ENCODE data around the gene ICAM4. TPM values are rescaled to one million over a fixed set of nuclear protein-coding genes. Genes with fewer than 3 reads are reported as not detected.

Gene ICAM4
- total and polyA plus RNA-seq, 9 of the 15 experiments (the other 6 are each of a cell fraction or from before 2014, with no cell fraction given): 14.1 to 86.1 (median 29.6) TPM

DNA sequence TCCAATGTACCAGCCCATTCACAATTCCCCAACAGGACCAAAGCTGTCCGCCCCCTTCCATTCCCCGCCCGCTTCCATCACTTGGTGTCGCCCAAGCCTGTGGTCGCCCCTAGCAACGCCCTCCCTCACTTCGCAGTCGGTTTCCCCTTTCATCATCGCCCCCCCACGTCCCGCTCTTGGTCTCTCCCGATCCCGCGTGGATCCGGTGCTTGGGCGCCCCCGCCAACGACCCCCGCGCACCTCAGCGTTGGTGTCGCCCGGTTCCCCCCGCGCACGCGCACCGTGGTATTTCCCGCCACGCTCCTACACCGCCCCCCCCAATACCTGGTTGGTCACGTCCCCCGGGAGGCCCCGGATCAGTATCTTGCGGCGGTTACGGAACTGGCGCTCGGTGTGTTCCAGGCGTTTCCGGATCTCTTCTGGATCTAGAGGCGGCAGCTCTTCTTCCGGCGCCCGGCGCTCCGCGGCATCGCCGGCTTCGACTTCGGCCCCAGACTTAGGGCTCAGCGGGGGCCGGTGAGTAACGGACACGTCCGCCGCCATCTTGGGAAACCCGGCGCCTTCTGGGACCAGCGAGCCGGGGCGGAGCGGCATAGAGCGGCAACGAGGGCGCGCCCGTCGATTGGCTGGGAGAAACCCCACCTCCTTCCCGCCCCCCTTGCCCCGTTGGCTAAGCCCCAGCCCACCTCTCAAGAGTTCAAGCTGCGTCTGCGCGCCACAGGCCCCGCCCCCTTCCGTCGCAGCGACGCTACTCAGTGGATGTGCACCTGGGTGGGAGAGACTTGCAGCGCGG is 46.4 kb downstream of the ICAM4 start, which contains the start of gene RAVER1 (continued):
- TF ChIP-seq PRMT5 (CRISPR knock-in tag; IDR thresholded peaks at IDR 0.05) (peak; percentile 90), NEUROD1 (IDR thresholded peaks at IDR 0.05; ENCODE audit: borderline replicate concordance, low read depth, low read length, partially characterized antibody) (peak; percentile 2), ZNF77 (CRISPR knock-in tag; IDR thresholded peaks at IDR 0.05) (no peak), BCOR (IDR thresholded peaks at IDR 0.05) (peak; percentile 57), RFX1 (IDR thresholded peaks at IDR 0.05) (peak; percentile 95), CEBPB (tag; IDR thresholded peaks at IDR 0.05) (peak; percentile 35; the same call in 1 of the 2 replicates), MED1 (CRISPR knock-in tag; IDR thresholded peaks at IDR 0.05; ENCODE audit: borderline replicate concordance) (0 out of 2 replicates have a peak, but pooled peaks have one; percentile 78), TBP (optimal IDR thresholded peaks at IDR 0.05; ENCODE audit: low read depth, low read length) (peak; percentile 94), RREB1 (CRISPR knock-in tag; IDR thresholded peaks at IDR 0.05) (no peak), ARNT (IDR thresholded peaks at IDR 0.05) (no peak; a peak in 1 of 4 replicates)
- TF ChIP-seq, protein P1, sequence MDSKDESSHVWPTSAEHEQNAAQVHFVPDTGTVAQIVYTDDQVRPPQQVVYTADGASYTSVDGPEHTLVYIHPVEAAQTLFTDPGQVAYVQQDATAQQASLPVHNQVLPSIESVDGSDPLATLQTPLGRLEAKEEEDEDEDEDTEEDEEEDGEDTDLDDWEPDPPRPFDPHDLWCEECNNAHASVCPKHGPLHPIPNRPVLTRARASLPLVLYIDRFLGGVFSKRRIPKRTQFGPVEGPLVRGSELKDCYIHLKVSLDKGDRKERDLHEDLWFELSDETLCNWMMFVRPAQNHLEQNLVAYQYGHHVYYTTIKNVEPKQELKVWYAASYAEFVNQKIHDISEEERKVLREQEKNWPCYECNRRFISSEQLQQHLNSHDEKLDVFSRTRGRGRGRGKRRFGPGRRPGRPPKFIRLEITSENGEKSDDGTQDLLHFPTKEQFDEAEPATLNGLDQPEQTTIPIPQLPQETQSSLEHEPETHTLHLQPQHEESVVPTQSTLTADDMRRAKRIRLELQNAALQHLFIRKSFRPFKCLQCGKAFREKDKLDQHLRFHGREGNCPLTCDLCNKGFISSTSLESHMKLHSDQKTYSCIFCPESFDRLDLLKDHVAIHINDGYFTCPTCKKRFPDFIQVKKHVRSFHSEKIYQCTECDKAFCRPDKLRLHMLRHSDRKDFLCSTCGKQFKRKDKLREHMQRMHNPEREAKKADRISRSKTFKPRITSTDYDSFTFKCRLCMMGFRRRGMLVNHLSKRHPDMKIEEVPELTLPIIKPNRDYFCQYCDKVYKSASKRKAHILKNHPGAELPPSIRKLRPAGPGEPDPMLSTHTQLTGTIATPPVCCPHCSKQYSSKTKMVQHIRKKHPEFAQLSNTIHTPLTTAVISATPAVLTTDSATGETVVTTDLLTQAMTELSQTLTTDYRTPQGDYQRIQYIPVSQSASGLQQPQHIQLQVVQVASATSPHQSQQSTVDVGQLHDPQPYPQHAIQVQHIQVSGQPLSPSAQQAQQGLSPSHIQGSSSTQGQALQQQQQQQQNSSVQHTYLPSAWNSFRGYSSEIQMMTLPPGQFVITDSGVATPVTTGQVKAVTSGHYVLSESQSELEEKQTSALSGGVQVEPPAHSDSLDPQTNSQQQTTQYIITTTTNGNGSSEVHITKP (IDR thresholded peaks at IDR 0.05; ENCODE audit: partially characterized antibody): peak; percentile 99
- TF ChIP-seq, protein P2, sequence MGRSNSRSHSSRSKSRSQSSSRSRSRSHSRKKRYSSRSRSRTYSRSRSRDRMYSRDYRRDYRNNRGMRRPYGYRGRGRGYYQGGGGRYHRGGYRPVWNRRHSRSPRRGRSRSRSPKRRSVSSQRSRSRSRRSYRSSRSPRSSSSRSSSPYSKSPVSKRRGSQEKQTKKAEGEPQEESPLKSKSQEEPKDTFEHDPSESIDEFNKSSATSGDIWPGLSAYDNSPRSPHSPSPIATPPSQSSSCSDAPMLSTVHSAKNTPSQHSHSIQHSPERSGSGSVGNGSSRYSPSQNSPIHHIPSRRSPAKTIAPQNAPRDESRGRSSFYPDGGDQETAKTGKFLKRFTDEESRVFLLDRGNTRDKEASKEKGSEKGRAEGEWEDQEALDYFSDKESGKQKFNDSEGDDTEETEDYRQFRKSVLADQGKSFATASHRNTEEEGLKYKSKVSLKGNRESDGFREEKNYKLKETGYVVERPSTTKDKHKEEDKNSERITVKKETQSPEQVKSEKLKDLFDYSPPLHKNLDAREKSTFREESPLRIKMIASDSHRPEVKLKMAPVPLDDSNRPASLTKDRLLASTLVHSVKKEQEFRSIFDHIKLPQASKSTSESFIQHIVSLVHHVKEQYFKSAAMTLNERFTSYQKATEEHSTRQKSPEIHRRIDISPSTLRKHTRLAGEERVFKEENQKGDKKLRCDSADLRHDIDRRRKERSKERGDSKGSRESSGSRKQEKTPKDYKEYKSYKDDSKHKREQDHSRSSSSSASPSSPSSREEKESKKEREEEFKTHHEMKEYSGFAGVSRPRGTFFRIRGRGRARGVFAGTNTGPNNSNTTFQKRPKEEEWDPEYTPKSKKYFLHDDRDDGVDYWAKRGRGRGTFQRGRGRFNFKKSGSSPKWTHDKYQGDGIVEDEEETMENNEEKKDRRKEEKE (IDR thresholded peaks at IDR 0.05; ENCODE audit: borderline replicate concordance in 1 of 2, control insufficient read depth in 1 of 2, low read depth in 2 of 2, low read length in 1 of 2): peak in 1 of 2 experiments; percentile 93; a peak in 2 of 4 replicates
- TF ChIP-seq, protein P3, sequence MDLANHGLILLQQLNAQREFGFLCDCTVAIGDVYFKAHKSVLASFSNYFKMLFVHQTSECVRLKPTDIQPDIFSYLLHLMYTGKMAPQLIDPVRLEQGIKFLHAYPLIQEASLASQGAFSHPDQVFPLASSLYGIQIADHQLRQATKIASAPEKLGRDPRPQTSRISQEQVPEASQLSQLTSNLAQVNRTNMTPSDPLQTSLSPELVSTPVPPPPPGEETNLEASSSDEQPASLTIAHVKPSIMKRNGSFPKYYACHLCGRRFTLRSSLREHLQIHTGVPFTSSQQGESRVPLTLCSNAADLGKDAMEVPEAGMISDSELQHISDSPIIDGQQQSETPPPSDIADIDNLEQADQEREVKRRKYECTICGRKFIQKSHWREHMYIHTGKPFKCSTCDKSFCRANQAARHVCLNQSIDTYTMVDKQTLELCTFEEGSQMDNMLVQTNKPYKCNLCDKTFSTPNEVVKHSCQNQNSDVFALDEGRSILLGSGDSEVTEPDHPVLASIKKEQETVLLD (IDR thresholded peaks at IDR 0.05): peak; percentile 91
